HUDEP-2 (cell line): ENCODE measurements around the gene FICD.
"Not testable (repeated sequence)": the region's sequence is repeated elsewhere in the genome, so short reads cannot be mapped to it uniquely, and the experiment has no call there.

Experiments
- DNase-seq, 76 experiments: peaks; one replicate each; lab custom pipeline; 2025; ENCODE audit not compliant: unreplicated experiment in 76 of 76; lab: John Stamatoyannopoulos, UW

FICD gene

DNA sequence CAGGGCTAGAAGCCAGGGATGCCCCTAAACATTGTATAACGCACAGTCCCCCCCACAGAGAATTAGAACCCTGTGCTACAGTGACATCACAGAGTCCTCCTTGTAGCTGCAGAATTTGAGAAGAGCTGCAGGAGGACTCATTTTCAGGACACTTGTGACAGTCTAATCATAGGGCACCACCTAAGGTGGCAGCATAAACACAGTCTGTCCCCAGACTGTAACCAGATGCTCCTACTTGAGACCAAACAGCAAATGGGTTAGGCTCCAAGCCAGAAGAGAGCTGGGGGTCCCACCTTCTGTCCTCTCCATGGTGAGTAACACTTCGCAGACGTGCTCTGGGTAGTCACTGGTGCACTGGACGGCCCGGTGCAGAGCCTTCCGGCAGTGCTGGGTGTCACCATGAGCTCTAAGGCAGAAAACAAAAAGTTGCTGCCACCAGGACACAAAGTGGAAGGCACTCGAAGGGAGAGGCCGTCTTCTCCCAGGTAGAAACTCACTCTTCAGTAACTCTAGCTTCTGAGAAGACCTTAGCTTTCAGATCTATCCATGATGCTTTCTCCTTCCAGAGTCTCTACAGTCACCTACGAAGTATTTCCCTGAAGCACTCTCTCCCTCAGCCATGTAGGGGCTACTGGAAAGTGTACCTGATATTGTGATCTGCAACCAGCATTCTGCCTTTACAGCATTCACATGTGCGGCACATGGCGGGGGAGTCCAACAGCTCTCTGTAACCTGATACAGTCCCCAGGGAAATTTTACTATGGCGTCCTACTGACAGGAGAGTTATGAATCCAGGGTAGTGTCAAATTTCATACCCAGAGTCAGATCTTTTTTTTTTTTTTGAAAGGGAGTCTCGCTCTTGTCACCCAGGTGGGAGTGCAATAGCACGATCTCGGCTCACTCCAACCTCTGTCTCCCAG lies 17.1 kb downstream of the FICD start:
- DNase-seq, result no peak

DNA sequence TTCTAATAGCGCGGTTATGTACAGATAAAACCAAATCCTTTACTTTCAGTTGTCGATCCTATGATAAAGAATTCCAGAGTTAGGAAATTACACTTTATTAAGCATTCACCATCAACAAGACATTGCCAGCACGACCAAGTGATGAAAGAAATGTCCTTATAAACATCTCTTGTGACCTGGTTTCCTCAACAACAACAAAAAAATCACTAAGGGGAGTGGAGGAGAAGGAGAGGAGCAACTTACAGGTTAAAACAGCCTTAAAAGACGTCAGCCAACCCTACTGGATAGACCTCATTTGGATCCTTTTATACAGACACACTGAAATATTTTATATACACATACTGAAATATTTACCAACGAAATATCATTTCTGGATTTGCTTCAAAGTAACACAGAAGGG lies 23.1 kb downstream of the FICD start:
- no peak for DNase-seq

DNA sequence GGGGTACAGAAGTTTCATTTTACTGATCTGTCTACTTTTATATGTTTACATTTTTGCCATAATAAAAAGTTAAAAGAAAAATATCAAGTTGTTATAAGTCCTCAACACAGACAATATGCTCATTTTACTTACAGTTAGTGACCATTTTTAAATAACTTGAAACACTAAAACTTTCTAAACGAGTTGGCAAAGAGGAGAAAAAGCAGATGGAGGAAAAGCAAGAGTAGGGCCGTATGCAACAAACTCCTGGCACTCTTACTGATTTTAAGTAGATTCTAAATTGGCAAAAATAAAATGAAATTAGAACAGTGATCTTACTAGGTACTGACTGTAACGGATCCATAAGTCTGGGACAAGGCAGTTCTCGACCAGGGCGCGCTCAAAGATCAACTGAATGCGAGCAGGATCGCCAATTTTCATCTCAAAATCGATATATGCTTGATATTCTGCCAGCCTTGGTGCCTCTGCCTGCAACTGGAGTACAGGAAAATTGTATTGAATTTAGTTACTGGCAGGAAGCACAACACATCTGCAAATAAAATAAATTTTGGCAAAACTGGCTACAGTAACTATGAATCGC lies 23.6 kb downstream of the FICD start:
- no peak for DNase-seq

DNA sequence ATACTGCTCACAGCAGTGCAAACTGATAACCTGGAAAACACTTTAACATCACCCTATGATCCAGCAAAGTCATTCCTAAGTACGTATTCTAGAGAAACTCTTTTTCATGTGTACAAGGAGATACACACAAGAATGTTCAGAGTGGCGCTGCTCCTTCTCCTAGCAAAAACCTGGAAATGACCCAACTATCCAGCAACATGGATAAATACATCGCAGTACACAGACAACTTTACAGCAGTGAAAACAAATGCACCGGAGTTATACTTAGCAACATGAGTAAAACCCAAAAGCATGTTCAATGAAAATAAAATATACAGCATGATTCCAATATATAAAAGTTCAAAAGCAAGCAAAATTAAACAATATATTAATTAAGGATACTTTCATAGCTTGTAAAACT lies 27.2 kb downstream of the FICD start:
- no peak for DNase-seq

DNA sequence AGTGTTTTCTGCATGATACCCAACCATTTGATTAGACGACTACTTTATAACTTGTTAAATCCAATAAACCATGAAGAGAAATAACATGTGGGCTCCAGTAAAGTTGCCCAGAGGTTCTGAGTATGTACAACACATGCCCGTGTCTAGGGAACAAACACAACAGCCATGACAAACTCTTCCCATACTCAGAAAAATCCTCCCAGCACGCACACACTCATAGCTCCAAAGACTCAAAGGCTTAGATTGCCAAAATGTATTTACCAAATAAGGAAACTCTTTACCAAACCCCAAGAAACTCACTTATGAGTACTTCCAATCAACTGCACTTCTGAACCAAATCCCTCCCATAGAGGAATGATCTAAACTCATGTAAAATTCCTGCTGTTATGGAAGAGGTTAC lies 28.6 kb downstream of the FICD start:
- no peak for DNase-seq

DNA sequence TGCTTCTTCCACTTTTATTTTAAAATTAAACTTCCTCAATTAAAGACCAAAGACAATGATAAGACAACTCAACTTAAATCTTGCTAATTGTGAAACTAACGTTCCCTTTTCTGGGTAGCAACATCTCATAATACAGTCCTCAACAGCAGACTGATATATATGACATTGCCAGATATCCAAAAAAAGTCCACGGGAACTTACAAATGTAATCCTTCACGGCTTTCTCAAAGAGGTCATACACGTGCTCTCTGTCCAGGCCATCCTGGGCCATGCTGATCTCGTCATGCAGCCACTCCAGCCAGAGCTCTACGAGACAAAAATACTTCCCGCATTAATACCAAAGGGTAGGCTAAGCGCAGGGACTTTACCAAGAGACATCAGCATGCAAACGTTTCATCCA lies 32.6 kb downstream of the FICD start:
- DNase-seq, result no peak

DNA sequence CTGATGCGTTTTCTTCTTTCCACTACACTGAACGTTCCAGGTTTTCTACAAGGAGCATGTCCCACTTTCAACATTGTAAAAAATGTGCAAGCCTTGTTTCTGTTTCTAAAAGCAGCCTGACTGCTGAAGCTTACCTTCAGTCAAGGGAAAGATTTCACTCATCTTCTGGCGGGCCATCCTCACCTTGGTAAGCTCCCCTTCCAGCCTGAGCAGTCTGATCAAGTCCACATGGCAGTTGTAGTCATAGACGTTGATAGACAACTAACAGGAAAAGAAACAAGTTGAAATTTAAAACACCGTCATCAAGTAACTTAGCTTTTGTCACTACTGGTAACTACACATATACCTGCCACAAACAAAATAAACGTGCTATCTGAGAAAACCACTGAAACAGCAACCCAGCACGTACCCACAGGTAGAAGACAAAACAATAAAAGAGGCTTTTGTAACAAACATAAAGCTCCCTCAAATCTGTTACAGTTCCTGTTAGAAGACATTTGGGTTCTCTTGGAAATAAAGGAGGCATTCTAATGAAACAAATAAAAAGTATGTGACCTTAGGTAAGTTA lies 34.0 kb downstream of the FICD start:
- DNase-seq, result no peak

DNA sequence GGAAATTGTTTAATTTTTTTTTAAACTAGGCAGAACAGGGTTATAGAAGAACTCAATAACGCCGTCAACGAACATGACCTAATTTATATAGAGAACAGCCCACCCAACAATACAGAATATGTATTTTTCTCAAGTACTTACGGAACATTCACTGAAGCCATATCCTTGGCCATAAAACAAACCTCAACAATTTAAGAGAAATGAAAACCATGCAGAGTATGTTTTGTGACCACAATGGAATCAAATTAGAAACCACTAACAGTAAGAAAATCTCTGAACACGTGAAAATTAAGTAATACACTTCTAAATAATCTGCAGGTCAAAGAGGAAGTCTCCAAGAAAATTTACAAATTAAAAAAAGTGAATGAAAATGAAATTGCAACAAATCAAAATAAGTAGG lies 36.5 kb downstream of the FICD start:
- DNase-seq, result no peak

DNA sequence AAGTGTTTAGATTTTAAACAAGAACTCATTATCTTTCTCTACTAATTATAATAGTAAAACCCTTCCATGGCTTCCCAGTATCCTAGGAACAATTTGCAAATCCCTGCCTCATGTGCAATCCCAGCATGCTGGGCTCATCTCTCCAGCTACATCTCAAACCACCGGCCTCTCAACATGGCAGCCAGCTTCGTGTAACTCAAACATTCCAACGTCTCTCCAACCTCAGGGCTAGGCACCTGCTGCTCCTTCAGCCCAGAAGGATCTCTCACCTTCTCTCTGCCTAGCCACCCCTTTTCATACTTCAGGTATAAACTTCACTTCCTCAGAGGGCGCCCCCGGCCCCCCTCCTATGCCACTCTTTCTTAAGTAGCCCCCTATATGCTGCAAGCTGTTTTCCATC lies 38.7 kb downstream of the FICD start:
- DNase-seq, result no peak

DNA sequence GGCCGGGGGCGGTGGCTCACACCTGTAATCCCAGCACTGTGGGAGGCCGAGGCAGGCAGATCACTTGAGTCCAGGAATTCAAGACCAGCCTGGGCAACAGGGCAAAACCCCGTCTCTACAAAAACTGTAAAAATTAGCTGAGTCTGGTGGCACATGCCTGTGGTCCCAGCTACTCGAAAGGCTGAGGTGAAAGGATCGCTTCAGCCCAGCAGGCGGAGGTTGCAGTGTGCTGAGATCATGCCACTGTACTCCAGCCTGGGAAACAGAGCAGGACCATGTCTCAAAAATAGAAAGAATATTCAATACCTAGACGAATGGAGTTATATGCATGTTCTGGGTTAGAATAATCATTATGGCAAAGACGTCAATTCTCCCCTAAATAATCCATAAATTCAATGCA lies 40.3 kb downstream of the FICD start:
- not testable (repeated sequence) for DNase-seq

DNA sequence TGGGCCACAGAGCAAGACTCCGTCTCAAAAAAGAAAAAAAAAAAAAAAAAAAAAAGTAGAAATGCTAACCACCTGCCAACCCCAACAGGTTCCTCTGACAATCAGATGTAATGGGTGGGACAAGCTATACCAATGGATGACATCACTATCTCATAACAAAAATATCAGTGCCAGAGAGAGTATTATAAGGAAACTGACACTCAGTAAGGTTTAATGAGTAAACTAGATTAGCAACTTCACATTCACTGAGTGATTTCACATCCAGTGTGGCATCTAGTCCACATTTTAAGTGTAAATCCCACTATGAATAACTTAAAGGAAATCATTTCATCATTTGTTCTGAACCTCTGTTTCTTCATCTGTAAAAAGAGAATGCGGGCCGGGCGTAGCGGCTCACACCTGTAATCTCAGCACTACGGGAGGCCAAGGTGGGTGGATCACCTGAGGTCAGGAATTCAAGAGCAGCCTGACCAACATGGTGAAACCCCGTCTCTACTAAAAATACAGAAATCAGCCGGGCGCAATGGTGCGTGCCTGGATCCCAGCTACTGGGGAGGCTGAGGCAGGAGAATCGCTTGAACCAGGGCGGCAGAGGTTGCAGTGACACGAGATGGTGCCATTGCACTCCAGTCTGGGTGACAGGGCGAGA lies 44.1 kb downstream of the FICD start:
- no peak for DNase-seq

DNA sequence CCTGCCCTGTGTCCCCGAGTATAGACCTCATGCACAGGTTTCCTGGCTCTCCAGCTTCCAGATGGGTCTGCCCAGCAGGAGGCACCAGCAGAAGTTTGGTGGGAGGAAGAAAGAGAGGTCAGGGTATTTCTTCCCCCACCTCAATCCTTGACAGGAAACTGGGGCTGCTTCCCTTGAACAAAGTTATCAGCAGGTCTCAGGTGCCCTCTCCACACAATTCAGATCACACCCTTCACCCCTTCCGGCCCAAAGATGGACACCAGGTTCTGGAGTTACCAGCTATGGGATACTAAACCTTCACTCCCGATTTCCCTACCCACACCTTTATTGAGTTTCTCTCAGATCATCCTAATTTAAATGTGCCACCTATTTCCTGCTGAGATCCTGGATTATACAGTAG lies 44.7 kb downstream of the FICD start:
- peak in 1 of 76 experiments; percentile 4 for DNase-seq

DNA sequence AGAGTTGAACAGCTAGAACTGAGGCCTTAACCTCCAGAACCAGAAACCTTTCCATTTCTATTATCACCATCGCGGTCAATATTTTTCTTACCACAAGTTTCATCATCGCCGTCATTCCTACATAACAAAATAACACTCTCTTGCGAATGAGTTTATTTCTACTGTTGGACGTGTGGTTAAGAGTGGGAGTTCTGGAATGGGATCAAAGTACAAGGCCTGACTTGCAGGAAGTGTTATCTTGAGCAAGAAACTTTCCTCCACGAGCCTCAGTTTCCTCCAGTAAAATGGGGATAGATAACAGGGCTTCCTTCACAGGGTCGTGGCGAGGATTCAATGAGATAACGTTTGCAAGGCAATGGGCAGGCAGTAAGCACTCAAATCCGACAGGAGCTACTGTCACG lies 45.2 kb downstream of the FICD start:
- no peak for DNase-seq

DNA sequence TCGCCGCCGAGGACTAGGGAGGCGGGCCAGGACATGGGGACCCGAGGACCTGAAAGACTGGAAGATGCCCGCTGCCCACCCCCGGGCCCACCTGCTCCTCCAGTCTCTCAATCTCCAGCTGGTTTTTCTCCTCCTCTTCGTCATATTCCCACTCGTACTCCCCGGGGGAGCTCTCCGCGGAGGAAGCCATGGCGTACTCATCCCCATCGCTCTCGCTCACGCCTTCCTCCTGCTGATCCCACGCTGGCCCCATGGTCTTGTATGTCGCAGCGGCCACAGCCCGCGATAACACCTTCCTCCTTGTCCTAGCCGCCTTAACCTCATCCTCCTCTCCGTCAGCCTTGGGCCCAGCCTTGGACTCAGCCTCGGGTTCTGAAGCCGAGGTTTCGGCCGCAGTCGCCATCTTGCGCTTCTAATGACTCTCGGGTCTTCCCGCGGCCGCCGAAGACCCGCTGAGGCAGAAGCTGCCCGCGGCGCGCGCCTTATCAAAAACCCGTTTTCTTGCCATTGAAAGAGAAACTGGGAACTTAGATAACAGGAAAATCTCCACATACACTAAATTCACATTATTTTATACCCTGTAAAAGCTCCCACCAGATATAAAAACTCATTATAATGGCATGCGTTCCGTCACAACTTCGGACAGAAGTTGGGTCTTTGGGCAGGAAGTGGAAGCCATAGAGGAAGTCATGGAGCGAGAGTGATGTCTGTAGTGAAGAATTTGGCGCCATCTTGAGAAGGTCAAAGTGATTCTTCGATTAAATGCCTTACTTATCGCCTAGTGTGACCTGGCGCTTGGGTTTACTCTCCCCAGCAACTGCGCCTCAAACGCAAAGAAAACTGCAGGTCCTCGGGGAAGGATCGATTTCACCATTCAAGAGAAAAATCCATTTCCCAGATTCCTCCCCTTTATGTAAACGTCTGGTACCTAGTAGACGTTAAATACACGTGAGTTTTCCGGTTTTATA lies 46.0 kb downstream of the FICD start, which contains the start of gene SART3:
TSS of gene SART3 (minus strand) at position 422 of the 968 bp plus-strand sequence. CDS start at position 403, 19 bp downstream.
- peak in 74 of 76 experiments; percentile 20 to 90 (median 74) for DNase-seq

DNA sequence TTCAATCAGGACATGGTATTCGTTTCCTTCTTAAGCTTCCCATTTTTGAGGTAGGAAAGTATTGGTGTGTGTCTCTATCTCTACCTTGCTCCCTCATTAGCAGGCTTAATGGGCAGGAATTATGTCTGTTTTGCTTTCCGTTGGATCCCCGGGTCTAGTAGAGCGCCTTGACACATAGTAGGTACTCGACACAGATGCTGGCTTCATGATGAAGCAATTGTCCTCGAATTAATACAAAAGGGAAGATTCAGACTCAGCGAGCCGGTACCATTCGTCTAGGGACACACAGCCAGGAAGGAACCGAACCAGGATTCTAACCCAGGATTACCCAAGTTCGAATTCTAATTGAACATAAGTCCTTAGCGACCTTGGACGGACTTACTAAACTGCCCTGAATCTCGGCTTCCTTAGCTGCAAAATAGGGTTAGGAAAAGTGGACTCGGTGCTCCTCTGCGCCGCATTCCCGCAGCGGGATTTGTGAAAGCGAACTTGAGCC lies 46.8 kb downstream of the FICD start:
- peak in 10 of 76 experiments; percentile 19 to 61 (median 37) for DNase-seq

DNA sequence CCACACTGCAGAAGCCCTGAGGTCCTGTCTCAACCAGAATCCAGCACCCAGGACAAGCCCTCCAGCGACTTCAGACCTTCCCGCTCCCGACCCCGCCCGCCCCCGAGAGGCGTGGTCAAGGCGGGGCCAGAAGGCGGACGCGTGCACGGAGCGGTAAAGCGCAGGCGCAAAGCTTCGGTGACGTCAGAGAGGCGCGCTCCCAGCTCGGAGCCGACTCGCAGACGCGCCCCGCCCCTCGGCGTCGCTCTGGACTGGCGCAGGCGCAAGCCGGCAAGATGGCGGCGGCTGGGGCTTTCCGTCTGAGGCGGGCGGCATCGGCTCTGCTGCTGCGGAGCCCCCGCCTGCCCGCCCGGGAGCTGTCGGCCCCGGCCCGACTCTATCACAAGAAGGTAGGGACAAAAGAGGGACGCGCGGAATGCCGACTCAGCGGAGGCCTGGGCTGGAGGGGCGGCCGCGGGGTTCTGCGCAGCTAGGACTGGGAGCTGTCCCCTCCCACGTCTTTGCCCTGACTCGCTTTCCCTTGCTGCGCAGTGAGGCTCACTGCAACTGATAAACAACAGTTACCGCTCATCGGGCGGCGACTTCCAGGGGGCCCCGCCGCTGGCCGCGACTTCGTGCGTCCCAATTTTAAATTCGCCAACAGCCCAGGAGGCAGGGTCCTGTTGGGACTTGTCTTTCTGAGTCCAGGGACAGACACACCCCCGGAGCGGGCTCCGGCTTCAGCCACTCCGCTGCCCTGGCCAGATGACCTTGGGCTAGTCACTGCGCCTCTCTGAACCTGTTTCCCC lies 47.5 kb downstream of the FICD start, which contains the start of gene ISCU:
TSS of gene ISCU (plus strand) at position 249 of the 788 bp plus-strand sequence. CDS start at position 276, 27 bp downstream.
- DNase-seq, result peak; percentile 18 to 98 (median 96)

DNA sequence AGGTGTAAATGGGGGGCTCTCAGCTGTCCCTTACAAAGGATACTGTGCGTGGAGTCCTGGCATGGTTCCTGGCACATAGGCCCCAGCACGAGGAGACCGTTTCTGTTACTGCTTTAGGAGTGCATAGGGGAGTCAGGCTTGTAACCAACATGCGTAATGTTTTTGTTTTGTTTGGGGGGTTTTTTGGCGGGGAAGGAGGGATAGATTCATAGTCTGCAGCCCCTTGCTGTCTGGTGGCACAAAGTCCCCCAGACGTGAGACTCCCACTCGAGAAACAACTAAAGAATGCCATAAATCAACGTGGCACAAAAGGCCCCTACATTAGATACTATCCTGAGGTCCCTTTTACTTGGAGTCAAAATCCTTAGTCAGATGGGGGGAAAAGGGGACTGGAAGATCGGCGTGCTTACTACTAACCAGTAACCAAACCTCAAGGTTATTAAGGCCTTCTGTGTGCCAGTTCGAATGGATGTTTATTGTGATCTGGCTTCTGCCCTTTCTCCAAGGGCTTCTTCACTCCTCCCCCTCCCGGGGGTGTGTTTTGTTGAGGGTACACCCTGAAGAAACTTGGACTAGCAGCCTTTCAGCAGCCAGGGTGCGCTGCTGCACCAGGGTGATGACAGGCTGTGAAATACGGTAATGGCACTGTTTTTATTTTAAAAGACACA lies 48.2 kb downstream of the FICD start:
- DNase-seq, result peak in 72 of 76 experiments; percentile 49 to 90 (median 80)

DNA sequence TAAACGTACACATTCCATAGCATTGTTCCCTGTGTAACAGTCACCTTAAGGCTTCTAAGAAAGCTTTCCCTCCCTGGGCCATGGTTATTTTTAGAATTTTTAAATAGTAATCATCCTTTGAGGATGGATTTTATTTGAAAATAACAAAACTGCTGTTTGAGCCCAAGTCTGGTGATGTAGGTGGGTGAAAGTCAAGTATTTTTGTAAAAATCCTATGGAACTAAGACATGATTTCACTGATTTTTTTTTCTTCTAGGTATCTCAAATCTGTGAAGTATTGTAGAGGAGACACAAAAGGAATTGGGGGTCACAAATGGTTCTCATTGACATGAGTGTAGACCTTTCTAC lies 48.7 kb downstream of the FICD start:
- no peak for DNase-seq
